Motor neuron (in vitro differentiated cells): Measurements from ENCODE around the gene VIP. TPM values are rescaled to one million over a fixed set of nuclear protein-coding genes. Genes with fewer than 3 reads are reported as not detected.

Experiments used
- total RNA-seq, 8 experiments: library from RNA; unstranded; fragments of 300-600 nt; gene quantifications; 2 replicates each; pipeline versions ENCODE4 v1.2.3 to v1.2.4, GENCODE V29; 2022

VIP gene
- total RNA-seq, 8 experiments from 2014 or later: 0.29 TPM; not detected in 7

Other genes with a start within 250 kb of the VIP start
- gene SYNE1, start 113.4 kb upstream of the VIP start, total RNA-seq: 100 to 1,000 TPM in 1 of 8 experiments, 10 to 100 TPM in 7; 13.2 to 160 (median 45.7) TPM
- under 1 TPM in 2 of 8 experiments, not detected in 6; 0.09 to 0.28 TPM for gene MYCT1, start 52.9 kb upstream of the VIP start, total RNA-seq
- gene FBXO5, start 232.2 kb downstream of the VIP start, total RNA-seq: 10 to 100 TPM in 3 of 8 experiments, 1 to 10 TPM in 5; 3.4 to 38.0 (median 6.4) TPM